ENCODE results near the gene NKX2-2. TPM values are rescaled to one million over a fixed set of nuclear protein-coding genes. Genes with fewer than 3 reads are reported as not detected.

The NKX2-2 gene
- total and polyA plus RNA-seq, 2 donors (not counting 3 experiments of a cell fraction or from before 2014, with no cell fraction given), result not detected

DNA sequence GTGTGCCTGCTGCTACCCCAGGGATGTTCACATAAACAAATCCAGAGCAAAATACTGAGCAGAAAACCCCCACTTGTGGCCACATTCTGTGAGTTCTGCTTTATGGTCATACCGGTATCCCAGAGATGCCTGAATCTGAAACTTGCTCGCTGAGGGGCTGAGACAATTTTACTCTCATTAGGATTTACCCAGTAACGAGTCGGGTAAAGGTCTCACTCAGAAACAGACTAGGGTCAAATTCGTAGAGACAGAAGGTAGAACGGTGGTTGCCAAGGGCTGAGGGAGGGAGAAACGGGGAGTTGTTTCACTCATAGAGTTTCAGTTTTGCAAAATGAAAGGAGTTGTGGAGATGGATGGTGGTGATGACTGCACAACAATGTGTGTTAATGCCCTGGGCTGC lies 45.4 kb upstream of the NKX2-2 start:
- H3K9ac ChIP-seq (replicated peaks; ENCODE audit: extremely low read depth, insufficient read depth, low read length), result no peak overlapping the region
- CTCF ChIA-PET, result no interaction called here
- TF ChIP-seq GATA2 (IDR thresholded peaks at IDR 0.05; ENCODE audit: insufficient read depth, insufficient read length, low read depth, low read length), result no peak
- TF ChIP-seq, protein P1, sequence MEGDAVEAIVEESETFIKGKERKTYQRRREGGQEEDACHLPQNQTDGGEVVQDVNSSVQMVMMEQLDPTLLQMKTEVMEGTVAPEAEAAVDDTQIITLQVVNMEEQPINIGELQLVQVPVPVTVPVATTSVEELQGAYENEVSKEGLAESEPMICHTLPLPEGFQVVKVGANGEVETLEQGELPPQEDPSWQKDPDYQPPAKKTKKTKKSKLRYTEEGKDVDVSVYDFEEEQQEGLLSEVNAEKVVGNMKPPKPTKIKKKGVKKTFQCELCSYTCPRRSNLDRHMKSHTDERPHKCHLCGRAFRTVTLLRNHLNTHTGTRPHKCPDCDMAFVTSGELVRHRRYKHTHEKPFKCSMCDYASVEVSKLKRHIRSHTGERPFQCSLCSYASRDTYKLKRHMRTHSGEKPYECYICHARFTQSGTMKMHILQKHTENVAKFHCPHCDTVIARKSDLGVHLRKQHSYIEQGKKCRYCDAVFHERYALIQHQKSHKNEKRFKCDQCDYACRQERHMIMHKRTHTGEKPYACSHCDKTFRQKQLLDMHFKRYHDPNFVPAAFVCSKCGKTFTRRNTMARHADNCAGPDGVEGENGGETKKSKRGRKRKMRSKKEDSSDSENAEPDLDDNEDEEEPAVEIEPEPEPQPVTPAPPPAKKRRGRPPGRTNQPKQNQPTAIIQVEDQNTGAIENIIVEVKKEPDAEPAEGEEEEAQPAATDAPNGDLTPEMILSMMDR (IDR thresholded peaks at IDR 0.05; ENCODE audit: extremely low read depth in 1 of 2, insufficient read depth in 1 of 2, low read depth in 1 of 2, low read length in 2 of 2), result no peak
- TF ChIP-seq FOS (IDR thresholded peaks at IDR 0.05; ENCODE audit: borderline replicate concordance, insufficient read depth, low read length), result no peak
- no peak for TF ChIP-seq EZH2 (IDR thresholded peaks at IDR 0.05; ENCODE audit: borderline replicate concordance, low read depth, low read length, severe bottlenecking)
- no peak for TF ChIP-seq POLR2A (IDR thresholded peaks at IDR 0.05; ENCODE audit: low read depth, low read length)
- no peak for TF ChIP-seq JUN (IDR thresholded peaks at IDR 0.05; ENCODE audit: borderline replicate concordance, insufficient read depth, insufficient read length, low read depth)
- TF ChIP-seq, protein P2, sequence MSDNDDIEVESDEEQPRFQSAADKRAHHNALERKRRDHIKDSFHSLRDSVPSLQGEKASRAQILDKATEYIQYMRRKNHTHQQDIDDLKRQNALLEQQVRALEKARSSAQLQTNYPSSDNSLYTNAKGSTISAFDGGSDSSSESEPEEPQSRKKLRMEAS (IDR thresholded peaks at IDR 0.05; ENCODE audit: insufficient read depth, insufficient read length), result no peak
- TF ChIP-seq POLR2AphosphoS5 (IDR thresholded peaks at IDR 0.05; ENCODE audit: insufficient read depth, low read depth, low read length), result no peak
- no peak for TF ChIP-seq MYC (IDR thresholded peaks at IDR 0.05; ENCODE audit: low read depth, low read length)
- POLR2A ChIA-PET, result no interaction called here
- no peaks in the 10 kb centered on the region for H3K4me1 ChIP-seq (ENCODE audit: control insufficient read depth, extremely low read depth, insufficient read depth, low read length)
- DNase-seq (ENCODE audit: low read depth, low spot score) (no peak), FAIRE-seq (no peak)
- no peaks in the 10 kb centered on the region for H4K20me1 ChIP-seq (replicated peaks; ENCODE audit: control insufficient read depth, extremely low read depth, insufficient read depth, low read length)
- no peaks in the 10 kb centered on the region for H3K9me3 ChIP-seq (replicated peaks; ENCODE audit: control insufficient read depth, insufficient read depth, low read length)
- dilution Hi-C loops (cut with MboI; ENCODE audit: extremely low pct_ligation_motif_present, low sequenced_read_pairs), result no loop called here
- H3K4me2 ChIP-seq (ENCODE audit: insufficient read depth, low read length), result no peak overlapping the region
- no peaks in the 10 kb centered on the region for H3K79me2 ChIP-seq (ENCODE audit: control insufficient read depth, insufficient read depth, low read length)
- H3K36me3 ChIP-seq (ENCODE audit: control insufficient read depth in 2 of 2, extremely low read depth in 1 of 2, insufficient read depth in 2 of 2, low read length in 2 of 2), result no peaks in the 10 kb centered on the region
- H3K27me3 ChIP-seq (ENCODE audit: control insufficient read depth in 2 of 2, insufficient read depth in 2 of 2, low read length in 2 of 2), result no peaks in the 10 kb centered on the region
- no TSS peak for BruUV-seq (replicated peaks)
- intact Hi-C loops (cut with micrococcal nuclease), result no loop called here
- no peak overlapping the region for H3K27ac ChIP-seq (ENCODE audit: insufficient read depth, low read depth, low read length)
- no peak overlapping the region for H2AFZ ChIP-seq (ENCODE audit: low read depth, low read length)
- no peaks in the 10 kb centered on the region for H3K9me1 ChIP-seq (replicated peaks; ENCODE audit: control insufficient read depth, extremely low read depth, insufficient read depth, low read length)
- H3K4me3 ChIP-seq (replicated peaks in 1 of 3; ENCODE audit: insufficient read depth in 1 of 3, low read depth in 1 of 3, low read length in 3 of 3), result no peak overlapping the region
